Measurements from ENCODE around the gene CCT3.
"Not testable (repeated sequence)": the region's sequence is repeated elsewhere in the genome, so short reads cannot be mapped to it uniquely, and the experiment has no call there.

CCT3 gene

DNA sequence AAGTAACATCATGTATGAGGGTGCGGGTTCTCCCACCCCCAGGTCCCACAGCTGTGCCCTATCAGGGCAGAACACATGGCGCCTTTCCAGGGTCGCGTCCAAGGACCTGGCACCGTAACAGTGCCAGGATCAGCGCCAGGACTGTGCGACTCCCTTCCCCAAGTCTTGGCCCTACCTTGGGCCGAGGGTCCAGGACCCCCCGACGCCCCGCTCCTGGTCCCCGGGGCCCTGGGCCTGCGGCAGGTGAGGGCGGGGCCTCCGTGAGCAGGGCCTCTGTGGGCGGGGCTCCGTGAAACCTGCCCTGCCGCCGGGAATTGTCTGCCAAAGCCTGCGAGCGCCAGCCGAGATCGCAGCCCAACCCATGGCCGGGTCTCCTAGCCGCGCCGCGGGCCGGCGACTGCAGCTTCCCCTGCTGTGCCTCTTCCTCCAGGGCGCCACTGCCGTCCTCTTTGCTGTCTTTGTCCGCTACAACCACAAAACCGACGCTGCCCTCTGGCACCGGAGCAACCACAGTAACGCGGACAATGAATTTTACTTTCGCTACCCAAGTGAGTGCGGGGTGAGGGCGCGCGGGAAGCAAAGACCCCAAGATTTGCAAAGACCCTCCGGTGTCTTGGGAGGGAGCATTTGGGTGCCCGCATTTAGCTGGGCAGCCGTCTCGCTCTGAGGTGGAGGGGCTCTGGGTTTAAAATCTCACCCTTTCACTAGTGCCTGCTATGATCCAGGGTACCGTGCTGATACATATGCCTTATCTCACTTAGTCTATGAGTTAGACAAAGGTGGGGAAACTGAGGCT, 31.0 kb upstream of the CCT3 start, which contains the start of gene RHBG:
RHBG (plus strand) TSS at position 323 of the 796 bp plus-strand sequence; CDS start at position 362, 39 bp downstream.
- peak; percentile 46 for DNase-seq (ENCODE audit: low spot score)

DNA sequence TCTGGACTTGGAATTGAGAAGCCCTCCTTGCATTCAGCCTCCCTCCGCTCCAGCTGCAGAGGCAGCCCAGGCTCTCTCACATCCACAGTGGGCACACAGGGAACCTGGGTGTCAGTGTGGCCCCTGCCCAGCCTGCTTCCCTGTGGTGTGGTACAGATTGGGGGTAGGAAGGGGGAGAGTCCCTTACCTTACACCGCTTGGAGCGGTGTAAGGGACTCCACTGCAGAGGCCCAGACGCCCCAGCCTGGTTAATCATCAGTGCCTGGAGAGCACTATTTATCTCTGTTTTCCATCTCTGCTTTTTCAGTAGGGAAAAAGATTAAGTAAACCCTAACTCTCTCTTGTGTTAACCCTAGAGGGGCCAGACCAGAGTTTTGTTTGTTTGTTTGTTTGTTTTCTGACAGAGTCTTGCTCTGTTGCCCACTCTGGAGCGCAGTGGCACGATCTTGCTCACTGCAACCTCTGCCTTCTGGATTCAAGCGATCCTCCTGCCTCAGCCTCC, 30.1 kb upstream of the CCT3 start:
- no peak for DNase-seq (ENCODE audit: low spot score)

DNA sequence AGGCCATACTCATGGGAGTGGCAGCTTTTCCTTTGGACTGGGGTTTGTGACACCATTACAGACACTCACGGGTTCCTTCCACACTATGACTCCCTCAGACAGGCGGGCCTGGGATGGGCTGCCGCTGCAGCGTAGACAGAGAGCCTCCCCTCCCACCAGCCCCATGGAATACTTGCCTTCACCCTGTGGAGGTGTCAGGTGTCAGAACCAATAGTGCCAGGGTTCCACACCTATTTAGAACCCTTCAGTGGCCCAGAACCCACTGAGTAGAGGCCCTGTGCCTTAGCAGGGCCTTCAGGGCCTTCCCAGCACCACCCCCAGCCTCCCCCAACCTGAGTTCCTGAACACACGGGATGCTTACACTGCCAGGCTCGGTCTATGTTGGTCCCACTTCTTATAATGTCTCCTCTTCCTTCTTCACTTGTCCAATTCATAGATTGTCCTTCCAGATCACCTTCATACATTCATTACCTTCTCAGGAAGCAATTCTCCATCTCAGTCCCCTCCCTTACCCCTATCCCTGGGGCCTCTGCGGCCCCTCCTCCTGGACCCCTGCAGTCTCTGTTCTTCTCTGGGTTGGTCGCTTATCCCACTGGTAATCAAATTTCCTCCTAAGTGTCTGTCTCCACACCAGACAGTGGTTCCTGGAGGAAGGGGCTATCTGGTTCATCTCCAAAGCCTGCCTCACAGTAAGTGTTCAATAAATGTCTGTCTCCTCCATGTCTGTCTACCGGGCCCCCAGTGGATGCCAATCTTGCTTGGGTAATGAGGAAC, 29.5 kb upstream of the CCT3 start:
- DNase-seq (ENCODE audit: low spot score), result no peak

DNA sequence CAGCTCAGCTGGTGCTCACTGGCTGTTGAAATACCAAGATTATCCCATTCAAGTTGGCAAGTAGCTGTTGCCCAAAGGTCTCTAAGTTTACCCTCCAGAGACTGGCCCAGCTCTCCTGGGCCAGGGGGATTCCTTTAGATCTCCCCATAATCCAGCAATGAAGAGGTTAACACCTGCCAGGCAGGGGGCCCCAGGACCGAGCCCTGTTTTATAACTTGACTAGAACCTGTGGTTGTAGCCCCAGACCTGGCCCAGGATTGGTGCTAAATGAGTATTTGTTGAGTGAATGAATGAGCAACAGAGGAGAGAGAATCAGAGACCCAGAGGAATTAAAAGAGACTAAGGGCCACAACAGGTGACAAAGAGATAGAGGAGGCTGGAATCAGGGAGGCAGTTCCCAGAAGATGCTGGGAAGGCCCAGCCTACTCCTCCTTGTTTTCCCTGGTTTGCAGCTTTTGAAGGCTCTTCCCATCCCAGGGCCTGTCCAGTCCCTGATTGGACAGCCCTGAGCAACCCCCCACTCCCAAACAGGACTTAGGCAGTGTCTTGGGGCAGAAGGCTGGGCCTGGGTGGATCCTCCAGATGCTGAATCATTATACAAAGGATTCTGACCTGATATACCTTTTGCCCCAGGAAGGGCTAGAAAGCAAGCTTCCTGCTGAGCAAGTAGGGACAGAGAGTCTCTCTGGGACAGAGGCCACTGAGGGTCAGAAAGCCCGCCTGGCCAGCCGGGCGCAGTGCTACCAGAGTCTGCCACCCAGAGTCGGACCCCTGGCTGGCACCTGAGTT, 28.5 kb upstream of the CCT3 start:
- no peak for DNase-seq (ENCODE audit: low spot score)

DNA sequence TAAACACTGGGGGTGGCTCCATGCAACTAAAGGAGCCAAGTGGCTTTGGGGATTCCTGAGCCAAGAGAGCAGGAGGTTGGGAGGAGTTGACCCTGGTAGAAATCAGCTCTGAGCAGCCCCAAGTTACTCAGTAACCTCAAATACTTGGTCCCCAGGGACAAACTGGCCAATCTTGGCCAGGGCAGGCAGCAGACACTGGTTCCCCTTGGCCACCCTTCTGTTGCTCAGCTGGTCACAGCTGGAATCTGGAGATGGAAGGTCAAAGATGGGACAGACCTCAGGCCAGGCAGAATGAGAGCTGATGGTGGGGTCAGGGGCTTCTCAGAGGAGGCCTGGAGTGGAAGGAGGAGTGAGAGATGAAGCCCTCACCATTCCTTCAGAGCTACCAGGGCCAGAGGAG, 27.7 kb upstream of the CCT3 start:
- no peak for DNase-seq (ENCODE audit: low spot score)

DNA sequence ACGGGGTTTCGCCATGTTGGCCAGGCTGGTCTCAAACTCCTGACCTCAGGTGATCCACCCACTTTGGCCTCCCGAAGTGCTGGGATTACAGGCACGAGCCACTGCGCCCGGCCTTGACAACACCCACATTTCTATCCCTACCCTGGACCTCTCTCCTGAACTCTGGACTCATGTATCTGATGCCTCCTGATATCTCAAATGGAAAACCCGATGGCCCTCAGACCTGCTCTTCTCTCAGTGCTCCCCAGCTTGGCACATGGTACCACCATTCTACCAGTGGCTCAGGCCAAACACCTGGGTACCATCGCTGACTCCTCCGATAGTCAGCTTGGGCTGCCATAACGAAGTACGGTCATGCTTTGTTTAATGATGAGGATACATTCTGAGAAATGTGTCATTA, 22.4 kb upstream of the CCT3 start:
- DNase-seq (ENCODE audit: low spot score), result no peak

DNA sequence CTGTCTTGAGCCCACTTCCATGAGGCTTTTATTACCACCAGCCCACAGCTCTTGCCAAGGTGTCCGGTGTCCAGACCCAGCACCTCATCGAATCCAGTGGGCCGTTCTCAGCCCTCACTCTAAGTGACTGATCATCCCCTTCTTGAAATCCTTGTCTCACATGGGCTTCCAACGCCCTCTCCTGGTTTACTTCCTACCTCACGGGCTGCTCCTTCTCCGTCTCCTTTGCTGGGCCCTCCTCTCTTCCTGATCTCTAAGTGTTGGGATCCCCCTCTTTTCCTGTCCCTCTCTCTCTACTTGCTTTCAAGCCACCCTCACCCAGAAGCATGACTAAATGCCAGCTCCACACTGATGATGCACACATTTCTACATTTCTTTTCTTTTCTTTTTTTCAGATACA, 21.9 kb upstream of the CCT3 start:
- peak; percentile 68 for DNase-seq (ENCODE audit: low spot score)

DNA sequence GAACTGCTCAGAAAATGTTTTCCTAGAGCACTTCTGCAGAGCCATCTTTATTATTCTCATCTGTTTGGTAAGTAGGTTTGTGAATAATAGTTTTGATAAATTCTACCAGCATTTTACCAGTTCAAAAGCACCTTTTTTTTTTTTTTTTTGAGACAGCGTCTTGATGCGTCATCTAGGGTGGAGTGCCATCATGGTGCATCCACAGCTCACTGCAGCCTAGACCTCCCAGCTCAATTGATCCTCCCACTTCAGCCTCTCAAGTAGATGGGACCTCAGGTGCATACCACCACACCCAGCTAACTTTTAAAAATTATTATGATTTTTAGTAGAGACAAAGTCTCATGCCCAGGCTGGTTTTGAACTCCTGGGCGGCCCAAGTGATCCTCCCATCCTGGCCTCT, 21.2 kb upstream of the CCT3 start:
- no peak for DNase-seq (ENCODE audit: low spot score)

DNA sequence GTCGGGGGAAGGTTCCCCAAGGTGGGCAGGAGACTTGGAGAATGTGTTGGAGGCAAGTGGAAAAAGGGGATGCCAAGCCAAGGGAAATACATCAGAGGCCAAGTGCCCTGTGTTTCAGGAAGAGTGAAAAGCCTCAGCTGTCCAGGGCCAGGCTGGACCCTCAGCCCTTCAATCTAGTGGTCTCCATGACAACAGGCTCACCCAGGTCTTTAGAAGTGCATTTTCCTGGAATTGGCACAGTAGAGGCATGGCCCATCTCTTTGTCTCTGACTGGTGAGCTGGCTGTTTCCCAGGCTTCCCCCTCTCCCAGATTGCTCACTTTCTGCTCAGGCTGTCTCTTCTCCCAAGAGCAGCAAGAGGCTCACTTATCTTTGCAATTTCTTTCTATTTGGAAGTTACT, 20.5 kb upstream of the CCT3 start:
- DNase-seq (ENCODE audit: low spot score), result no peak

DNA sequence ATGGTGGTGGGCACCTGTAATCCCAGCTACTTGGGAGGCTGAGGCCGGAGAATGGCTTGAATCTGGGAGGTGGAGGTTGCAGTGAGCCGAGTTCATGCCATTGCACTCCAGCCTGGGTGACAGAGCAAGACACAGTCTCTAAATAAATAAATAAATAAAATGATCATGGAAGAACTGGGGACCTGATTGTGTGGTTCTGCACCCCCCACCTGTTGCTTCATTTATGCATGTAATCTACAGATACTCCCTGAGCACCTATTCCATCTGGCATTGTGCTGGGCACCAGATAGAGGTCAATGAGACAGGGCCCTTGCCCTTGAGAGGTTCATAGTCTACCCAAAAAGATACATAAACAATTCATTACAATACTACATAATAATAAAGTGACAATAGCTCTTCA, 19.9 kb upstream of the CCT3 start:
- DNase-seq (ENCODE audit: low spot score), result no peak

DNA sequence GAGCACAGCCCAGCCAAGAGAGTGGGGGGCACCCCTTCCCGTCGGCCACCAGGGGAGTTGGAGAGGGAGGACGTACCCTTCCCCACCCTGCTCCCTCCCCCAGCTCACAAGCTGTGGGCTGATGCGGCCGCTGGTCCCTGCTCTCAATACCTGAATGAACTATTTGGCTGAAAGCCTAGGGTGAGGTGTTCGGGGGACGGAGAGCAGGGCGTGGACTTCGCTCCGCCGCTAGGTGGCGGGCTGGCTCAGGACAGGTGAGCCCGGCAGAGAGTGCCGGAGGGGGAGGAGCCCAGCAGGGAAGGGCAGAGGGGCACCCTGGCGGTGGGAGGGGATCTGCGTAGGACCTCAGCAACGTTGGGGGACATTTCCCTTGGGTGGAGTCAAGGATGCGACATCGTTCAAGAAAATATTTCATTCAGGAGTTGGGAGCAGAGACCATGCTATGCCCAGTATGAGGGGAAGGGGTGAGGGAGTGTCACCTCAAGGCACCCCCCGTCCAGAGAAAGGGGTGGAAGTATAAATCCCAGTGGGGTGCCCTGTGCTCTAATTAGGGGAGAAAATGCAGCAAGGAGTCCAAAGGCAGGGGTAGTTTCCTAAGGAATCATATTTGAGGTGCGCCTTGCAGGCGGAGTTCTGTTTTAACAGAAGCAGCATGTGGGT, 18.9 kb upstream of the CCT3 start:
- DNase-seq (ENCODE audit: low spot score), result peak; percentile 59

DNA sequence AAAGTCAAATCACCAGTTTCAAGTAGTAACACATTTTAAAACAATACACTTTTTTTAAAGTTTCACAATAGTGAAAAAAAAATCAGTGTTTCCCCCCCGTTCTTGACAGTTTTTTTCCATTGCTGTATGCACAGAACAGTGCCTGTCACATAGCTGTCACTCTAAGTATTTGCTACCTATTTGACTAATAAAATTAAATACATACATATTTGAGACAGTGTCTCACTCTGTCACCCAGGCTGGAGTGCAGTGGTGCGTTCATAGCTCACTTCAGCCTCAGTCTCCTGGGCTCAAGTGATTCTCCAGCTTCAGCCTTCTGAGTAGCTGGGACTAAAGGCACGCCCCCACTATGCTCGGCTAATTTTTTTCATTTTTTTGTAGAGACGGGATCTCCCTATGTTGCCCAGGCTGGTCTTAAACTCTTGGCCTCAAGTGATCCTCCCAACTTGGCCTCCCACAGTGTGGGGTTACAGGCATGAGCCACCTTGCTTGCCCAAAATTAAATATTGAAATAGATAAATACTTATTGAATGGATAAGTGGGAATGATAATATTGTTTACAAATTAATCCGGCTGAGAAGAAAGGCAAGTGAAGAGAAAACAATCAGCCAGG, 18.3 kb upstream of the CCT3 start:
- DNase-seq (ENCODE audit: low spot score), result no peak

DNA sequence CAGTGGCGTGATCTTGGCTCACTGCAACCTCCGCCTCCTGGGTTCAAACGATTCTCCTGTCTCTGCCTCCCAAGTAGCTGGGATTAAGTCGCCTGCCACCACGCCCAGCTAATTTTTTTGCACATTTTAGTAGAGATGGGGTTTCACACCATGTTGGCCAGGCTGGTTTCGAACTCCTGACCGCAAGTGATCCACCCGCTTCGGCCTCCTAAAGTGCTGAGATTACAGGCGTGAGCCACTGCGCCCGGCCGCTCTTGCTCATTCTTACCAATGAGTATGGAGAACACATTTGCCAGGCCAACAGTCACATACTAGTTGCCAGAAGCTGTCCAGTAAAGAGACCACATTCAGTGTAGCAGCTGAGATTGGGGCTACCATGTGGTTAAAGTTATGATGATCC, 14.4 kb upstream of the CCT3 start:
- DNase-seq (ENCODE audit: low spot score), result not testable (repeated sequence)

DNA sequence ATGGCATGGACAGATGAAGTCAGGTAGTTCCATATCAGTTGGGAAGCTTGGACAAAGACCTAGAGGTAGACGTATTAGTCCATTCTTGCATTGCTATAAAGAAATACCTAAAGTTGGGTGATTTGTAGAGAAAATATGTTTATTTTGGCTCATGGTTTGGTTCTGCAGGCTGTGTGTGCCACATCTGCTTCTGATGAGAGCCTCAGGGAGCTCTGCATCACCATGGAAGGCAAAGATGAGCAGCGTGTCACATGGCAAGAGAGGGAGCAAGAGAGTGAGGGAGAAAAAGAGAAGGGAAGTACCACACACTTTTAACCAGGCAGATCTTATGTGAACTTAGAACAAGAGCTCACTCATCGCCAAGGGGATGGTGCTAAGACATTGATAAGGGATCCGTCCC, 9.2 kb upstream of the CCT3 start:
- peak; percentile 66 for DNase-seq (ENCODE audit: low spot score)

DNA sequence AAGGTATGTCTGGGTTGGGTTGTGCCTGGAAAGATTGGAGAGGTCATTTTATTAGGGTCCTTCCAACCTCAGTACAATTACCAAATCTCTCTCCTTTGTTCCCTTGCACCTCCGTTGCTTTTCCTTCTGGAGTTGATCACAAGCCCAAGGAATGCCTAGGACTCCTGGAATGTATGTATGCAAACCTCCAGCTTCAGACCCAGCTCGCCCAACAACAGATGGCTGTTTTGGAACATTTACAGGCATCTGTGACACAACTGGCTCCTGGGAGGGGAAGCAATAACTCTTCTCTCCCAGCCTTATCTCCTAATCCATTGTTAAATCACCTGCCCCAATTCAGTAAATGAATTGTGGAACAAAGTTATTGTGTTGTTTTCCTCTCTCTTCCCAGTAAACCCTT, 8.5 kb upstream of the CCT3 start:
- DNase-seq (ENCODE audit: low spot score), result peak; percentile 82

DNA sequence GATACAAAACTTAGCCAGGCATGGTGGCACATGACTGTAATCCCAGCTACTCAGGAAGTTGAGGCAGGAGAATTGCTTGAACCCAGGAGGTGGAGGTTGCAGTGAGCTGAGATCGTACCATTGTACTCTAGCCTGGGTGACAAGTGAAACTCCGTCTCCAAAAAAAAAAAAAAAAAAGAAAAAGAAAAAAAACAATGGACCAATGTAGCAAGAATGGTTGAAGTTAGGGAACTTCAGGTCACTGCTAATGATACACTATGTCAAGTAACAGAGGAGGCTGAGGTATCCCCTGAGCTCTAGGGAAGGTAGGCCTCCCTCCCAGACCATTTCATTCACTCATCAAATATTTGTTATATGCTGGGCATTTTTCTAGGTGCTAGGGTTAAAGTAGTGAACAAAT, 7.9 kb upstream of the CCT3 start:
- DNase-seq (ENCODE audit: low spot score), result not testable (repeated sequence)

DNA sequence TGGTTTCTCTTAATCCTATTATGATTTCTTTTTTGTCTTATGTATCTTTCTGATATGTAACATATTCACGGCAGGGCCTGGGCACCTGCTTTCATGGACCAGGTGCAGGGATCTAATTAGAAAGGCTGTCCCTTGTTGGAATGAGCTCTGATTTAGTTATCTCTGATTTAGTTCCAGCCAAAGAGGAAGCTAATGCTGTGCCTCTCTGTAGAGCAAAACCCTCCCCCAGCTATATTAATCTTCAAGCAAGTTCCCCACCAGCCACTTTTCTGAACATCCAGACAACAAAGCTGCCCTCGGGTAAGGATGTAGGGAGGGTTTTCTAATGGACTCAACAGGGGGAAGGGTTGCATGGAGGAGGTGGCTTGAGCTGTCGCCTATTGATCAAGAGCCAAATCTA, 6.3 kb upstream of the CCT3 start:
- DNase-seq (ENCODE audit: low spot score), result no peak

DNA sequence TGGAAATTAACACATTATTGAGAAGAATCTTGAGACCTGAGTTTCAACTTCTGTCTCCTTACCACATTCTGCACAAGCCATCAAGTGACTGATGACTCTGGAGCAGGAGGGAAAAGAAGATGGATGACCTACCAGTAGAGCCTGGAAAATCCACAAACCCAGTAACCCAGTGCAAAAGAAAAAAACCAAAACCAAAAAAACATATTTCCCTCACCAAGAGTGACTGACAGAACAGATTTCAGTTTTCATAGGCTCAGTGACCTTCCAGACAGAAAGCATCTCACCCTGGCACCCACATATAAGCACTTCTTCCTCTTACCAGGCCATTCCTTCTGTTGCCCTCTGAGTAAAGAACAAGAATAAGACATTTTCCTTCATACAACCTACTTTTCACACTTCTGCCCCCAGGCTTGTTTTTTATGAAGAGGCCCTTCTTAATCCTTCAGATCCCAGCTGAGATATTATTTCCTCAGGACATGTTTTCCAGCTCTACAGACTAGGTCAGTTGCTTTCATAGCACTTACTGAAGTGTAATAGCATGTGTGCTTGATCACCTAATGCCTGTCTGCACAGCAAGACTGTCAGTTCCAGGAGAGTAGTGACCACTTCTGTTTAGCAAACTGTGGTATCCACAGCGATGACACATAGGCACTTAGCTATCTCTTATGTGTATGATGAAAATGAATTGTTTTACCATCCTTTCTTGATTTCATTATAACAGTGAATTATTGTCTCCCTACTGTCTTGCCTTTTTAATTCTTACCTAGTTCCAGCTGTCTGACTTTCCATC, 4.3 kb upstream of the CCT3 start:
- DNase-seq (ENCODE audit: low spot score), result no peak

DNA sequence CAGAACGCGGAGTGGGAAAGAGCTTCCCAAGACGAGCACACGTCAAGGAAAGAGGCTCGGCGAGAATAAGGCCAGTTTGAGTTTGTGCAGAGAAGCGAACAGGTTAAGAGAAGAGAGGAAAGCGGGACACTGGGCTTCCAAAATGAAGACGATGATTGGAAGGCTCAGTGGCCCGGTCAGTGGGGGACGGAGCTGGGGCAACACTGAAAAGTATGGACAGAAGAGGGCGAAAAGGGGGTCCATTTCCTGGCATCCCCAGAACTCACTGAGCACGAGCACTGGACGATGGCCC, 258 bp downstream of the CCT3 start:
- DNase-seq (ENCODE audit: low spot score), result no peak

DNA sequence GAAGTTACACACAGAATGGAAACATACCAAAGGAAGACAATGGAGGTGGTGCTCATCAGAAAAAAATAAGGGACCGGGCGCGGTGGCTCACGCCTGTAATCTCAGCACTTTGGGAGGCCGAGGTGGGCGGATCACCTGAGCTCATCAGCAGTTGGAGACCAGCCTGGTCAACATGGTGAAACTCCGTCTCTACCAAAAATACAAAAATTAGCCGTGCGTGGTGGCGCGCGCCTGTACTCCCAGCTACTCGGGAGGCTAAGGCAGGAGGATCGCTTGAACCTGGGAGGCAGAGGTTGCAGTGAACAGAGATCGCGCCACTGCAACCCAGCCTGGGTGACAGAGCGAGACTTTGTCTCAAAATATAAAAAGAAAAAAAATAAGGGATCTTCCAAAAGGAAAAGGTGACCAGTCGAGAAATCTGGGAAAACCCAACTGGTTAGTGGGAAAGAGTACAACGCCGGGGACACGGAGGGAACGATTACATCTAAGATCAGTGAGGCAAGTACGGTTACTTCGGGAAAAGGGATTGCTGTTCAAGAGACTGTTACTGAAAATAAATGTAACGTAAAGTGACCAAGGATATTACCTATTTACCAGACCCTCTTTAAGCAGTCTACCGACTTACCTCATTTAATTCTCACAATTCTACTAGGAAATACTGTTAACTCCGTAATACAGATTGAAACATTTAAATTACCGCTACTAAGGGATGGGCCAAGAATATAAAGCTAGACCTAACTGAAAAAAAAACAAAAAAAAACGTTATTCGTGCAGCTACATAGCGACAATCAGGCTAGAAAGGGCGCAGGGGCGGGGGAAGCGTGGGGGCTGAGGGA, 822 bp downstream of the CCT3 start:
- peak; percentile 13 for DNase-seq (ENCODE audit: low spot score)

All from GM03348 (cell line).